NCI-H2107 treated with DMSO at 0.1 percent for 48 hours (cell line): ENCODE data around the gene TICRR.

Experiments used
- DNase-seq: peaks from one replicate; lab custom pipeline; 2025; ENCODE audit not compliant: unreplicated experiment; lab: John Stamatoyannopoulos, UW

The TICRR gene

GRCh38 chr15:89628806-89629715 is 53.8 kb downstream of the TICRR start:
- DNase-seq = no peak

- no peak for DNase-seq
These were observed 54.6 kb downstream of the TICRR start for GRCh38 chr15:89629829-89630228.

GRCh38 chr15:89630260-89630659 is 55.0 kb downstream of the TICRR start:
- DNase-seq = no peak

DNA sequence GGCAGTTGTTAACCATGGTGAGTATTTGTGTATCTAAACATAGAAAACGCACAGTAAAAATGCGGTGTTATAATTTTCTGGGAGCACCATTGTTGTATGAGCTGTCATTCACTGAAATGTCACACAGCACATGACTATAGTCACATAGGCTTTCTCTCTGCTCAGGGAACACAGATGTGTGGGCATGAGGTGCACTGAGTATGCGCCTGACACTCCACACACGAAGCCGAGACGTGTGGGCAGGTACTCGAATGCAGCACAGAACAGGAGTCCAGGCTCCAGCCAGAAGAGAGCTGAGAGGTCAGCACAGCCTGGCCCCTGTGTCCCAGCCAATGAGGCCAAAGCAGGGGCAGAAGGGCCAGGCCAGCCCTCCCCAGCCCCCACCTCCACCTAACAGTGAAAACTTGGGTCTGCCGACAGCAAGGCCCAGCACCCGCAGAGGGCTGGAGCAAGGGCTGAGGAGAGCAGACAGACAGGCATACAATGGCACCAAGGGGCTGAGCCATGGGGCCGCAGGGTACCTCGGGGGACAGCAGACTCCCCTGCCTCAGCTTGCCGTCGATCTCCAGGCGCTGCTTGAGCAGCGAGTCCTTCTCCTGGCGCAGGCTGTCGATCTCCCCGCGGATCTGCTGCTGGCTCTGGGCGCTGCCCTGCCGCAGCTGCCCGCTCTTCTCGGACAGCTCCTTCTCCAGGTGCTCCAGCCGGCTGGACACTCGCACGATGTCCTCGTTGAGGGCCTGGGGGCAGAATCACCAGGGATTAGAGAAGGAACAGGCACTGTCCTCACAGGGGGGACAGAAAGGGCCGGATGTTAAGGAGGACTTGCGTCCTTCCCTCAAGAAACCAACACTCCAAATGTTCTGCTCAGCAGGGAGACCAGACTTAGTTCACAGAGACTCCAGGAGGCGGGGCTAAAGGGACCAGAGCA is 56.0 kb downstream of the TICRR start:
- no peak for DNase-seq

DNA sequence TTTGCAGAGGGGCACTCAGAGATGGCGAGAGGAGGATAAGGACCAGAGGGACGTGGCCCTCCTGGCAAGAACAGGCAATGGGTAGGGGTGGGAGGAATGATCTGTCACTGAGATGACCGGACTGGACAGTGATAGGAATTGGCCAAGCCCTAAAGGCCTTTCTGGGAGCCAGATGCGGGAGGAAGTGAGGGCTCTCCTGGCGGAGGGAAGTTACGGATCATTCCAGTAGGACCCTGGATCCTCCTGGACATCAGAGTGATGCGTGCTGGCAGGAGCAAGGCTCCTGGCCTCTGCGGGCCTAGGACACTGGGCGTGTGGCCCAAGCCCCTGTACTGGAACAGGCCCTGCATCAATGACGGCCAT is 56.6 kb downstream of the TICRR start:
- no peak for DNase-seq

- no peak for DNase-seq
These were observed 57.5 kb downstream of the TICRR start for GRCh38 chr15:89632563-89633430.

DNA sequence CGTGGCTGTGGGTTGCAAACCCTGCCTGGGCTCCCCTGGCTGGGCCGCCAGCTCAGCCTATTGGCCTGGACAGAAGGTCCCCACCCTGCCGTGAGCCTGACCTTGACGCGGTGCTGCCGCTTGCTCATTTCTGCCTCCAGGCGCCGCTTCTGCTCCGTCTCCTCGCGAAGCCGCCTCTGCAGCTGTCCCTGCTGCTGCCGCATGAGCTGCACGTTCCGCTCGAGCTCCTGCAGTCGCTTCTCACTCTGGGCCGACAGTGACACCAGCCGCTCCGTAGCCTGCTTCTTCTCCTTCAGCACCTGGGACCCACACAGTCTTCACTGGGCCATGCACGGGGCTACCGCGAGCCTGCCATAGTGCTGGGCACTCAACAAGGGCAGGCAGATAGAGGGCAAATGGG is 58.3 kb downstream of the TICRR start:
- DNase-seq = no peak

DNA sequence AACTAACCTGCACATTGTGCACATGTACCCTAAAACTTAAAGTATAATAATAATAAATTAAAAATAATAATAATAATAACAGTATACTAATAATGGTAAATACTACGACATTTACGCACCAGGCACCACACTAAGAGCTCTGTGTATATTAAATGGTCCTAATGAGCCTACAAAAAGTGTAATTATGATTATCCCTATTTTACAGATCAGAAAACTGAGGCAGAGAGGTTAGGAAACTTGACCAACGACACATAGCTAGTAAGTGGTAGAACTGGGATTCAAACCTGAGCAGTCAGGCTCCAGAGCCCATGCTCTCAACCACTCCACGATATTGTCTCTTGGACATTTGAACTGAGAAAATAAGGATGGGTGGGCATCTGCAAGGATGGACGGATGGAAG is 65.0 kb downstream of the TICRR start:
- DNase-seq = no peak

- no peak for DNase-seq
These were observed 65.8 kb downstream of the TICRR start for GRCh38 chr15:89641053-89641452.

- no peak for DNase-seq
These were observed 66.8 kb downstream of the TICRR start for GRCh38 chr15:89642106-89642505.

DNA sequence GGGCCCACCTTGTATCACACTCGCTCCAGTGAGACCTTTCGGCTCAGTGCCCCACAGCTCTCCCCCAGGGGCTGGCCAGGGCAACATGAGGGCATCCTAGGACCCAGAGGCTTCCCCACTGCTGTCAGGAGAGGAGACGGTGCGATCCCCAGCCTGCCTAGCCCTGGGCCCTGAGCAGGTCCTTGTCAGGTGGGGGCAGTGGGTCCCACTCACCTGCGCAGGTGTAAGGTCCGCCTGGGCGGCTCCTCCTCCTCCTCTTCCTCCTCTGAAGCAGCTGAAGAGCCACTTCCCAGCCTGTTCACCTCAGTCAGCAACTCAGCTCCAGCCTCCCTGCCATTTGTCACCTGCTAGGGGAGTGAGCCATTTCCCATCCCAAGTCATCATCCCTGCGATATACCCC is 70.4 kb downstream of the TICRR start:
- DNase-seq = no peak

- DNase-seq = no peak
These were observed 71.3 kb downstream of the TICRR start for GRCh38 chr15:89646416-89647141.

- DNase-seq = no peak
These were observed 72.1 kb downstream of the TICRR start for GRCh38 chr15:89647191-89647851.

DNA sequence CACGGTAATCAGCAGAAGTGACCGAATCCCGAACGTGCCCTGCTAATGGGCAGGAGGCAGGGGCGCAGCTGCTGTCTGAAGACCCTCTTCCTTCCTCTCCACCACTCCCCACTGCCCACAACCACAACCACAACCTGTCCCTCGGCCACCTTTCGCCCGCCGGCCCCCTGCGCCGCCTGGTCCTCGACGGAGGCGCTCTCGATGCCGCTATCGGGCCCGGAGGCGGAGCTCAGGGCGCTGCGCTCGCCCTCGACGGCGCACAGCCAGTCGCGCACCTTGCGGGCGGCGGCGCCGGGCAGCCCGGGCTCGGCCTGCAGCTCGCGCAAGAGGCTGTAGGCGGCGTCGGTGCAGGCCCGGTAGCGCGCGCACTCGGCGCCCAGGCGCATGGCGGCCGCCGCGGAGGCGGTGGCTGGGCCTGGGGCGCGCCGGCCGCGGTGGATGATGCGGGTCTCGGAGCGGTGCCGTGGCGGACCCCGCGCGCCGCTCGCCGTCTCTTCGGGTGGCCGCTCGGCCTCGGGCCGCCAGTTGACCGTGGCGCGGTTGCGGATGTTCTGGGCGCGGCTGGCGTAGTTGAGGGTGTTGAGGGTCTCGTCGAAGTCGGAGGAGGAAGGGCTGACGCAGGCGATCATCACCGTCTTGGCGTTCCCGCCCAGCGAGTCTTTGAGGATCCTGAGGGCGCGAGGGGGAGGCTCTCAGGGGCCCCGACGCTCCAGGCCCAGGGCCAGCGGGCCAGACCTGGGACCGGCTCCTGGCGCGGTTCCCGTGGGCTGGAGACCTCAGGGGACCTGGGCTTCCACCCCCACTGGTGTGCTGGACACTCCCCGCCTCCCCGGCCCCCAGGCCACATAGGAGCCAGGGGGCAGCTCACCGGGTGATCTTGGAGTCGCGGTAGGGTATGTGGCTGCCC is 73.1 kb downstream of the TICRR start:
- DNase-seq = no peak

DNA sequence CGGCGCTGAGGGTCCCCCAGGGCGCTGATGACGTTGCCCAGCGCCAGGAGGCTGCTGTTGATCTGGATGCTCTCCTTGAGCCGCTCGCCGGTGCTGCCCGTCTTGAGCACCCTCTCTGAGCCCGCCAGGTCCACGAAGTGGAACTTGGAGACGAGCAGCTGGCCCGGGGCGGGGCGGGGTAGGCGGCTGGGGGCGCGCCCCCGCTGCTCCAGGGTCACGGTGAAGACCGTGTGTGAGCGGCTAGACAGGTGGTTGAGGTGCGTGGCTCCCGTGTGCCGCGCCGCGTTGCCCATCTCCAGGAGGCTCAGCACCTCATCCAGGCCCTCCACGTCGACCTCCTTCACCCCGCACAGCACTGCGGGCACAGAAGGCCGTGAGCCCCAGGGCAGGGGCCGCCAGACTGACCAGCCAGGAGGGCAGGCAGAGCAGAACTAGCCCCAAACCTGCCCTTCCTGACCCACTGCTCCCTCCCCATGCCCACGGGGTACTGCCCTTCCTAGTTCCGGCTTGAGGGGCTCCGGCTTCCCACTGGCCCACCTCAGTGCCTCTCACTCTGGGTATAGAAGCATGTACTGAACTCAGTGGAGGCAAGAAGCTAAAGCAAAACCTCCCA is 73.8 kb downstream of the TICRR start:
- DNase-seq = no peak

- DNase-seq = no peak
These were observed 74.4 kb downstream of the TICRR start for GRCh38 chr15:89649716-89650115.

- no peak for DNase-seq
These were observed 76.9 kb downstream of the TICRR start for GRCh38 chr15:89652131-89652530.

DNA sequence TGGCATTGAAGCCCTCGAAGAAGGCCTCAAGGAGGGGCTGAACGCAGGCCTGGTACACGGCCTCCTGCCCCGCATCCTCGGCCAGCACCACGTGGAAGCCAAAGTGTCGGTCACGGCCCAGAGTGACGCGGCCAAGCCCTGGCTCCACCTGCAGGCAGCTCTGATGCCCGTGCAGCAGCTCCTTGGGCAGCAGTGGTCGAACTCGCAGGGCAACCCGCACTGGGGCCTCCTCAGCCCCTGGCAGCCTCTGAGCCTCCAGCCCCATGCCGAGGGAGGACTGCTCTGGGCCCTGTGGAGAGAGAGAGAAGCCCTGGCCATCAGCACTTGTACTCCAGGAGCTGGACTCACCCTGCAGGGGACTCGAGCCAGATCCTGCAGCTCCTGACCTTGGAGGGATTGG is 77.4 kb downstream of the TICRR start:
- DNase-seq = no peak
